Measurements from ENCODE around the gene RNU1-4.
"Not testable (repeated sequence)": the region's sequence is repeated elsewhere in the genome, so short reads cannot be mapped to it uniquely, and the experiment has no call there.

Gene RNU1-4

DNA sequence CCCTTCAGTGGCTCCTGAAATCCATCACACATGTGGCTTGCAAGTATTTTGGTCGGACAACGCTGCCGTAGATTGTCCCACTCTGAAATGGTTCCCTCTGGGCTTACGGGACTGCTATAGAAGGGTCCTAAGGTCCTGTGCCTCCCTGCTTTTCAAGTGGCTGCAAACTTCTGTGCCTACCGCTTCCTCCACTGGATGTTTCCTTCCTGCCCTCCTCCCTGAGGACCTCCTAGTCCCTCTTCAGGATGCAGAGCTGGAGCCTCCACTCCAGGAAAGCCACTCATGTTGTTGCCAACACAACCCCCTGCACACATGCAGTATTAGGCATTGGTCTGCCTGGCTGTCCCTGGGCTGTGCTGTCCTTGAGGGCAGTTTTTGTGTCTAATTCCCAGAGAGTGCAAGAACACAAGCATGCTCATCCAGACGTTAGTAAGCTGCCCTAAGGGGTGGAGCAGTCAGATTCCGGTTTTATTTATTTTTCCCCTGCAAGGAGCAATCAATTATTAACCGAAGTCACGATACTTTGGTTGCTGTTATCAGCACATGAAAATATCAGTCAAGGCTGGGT is 26.5 kb downstream of the RNU1-4 start:
- not testable (repeated sequence) for DNase-seq (ENCODE audit: low read depth, low spot score)

DNA sequence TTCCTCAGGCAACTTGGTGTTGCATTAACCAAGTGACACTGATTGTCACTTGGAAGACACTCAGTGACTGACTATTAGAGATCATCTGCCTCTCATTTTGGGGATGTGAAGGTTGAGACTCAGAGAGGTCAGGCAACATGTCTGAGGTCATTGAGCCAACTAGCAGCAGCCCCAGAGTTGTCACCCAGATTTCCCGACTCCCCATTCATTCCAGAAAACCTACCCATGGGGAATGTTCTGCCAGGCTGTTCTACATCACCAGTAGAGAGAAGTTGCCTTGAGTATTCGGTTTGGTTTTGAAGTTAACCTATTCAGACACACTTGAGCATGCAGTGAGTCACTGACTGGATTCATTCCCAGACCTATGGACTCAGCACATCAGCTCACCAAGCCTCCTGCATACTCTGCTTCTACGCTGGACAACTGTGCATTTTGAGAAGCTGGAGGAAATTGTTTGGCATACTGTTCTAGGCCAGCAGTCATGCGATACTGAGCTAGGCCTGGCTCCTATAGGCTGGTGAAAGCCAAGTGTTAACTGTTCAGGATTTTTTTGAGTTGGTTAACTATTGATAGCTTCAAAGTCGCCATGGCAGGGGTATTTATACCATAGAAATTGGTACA is 29.9 kb downstream of the RNU1-4 start:
- DNase-seq (ENCODE audit: low read depth, low spot score): not testable (repeated sequence)

DNA sequence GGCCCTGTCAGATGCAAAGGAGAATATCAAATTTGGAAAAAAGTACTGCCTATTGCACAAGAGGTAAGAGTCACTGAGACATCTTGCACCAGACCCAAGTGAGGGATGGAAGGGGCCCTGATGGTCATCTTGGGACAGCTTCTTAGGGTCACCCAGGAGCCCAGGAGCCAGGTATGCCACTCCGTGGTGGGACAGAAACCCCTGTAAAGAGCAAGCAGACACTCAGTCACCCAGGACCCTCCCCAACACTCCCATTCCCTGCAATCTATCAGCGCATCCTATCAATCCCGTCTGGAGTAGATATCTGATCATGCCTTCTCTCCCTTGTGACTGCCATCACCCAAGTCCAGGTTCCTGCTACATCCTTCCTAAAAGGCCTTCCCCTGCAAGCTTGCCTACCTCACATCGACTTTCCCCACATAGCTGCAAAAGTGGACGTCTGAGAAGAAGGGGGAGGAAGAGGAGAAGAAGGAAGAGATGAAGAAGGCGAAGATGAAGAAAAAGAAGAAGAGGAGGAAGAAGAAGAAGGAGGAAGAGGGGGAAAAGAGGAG is 30.7 kb downstream of the RNU1-4 start:
- DNase-seq (ENCODE audit: low read depth, low spot score): not testable (repeated sequence)

DNA sequence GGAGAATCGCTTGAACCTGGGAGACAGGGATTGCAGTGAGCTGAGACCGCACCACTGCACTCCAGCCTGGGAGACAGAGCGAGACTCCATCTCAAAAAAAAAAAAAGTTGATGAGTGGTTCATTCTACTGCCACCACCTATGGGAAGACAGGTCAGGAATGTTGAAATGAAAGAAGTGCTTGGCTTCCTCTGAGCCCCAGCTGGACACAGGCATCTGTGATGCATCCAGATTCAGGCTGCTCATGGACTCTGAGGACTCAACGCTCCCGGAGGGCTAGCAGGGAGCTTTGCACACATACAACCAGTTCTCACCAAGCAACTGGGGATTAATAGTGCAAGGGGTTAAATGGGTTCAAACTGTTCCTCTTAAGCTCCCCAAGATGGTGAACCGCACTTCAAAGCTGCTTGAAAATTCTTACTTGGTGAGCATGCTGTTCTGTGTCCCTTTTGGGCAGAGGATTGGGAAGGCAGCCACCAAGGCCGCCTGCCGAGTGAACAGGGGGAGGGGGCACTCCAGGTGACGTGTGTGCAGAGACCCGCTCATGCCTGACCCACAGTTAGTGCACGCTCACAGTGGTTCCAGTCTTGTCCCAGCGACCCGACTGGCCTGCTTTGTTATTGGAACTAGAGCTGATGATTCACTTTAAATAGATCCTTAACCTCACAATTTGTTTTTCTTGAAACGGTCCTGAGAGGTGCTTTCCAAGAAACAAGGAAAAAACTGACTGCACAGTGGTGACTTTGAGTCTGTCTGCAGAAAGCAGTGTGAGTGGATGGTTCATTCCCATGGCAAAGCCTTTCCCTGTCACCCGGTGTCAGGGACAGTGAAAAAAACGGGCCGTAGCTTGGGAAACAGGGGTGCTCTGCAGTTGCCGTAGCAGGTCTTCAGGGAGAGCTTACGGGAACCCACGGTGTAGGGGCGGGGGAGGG is 32.2 kb downstream of the RNU1-4 start:
- DNase-seq (ENCODE audit: low read depth, low spot score): not testable (repeated sequence)

DNA sequence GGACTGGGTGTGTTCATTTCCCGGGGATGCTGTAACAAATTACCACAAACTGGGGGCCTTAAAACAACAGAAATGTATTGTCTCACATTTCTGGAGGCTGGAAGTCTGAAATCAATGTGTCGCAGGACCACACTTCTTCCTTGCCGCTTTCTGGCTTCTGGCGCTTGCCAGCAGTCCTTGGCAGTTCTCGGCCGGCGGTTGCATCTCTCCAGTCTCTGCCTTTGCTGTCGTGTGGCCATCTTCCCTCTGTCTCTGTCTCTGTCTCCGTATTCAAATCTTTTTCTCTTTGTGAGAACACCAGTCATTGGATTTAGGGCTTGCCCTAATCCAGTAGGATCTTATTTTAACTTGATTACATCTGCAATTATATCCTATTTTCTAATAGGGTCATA is 32.9 kb downstream of the RNU1-4 start:
- not testable (repeated sequence) for DNase-seq (ENCODE audit: low read depth, low spot score)

DNA sequence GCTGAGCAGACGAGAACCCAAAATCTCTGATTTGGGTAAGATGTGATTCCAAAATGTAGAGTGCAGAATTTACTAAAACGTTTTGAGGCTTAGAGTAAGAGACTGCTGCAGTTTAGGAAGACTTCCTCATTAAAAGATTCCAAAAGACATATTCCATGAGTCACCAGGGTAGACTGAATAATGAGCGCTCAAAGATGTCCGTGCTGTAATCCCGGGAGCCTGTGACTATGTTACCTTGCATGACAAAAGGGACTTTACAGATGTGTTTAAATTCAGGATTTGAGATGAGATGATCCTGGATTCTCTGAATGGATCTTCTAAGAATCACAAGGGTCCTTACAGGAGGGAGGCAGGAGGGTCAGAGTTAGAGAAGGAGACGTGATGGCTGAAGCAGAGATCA is 33.4 kb downstream of the RNU1-4 start:
- DNase-seq (ENCODE audit: low read depth, low spot score): not testable (repeated sequence)

DNA sequence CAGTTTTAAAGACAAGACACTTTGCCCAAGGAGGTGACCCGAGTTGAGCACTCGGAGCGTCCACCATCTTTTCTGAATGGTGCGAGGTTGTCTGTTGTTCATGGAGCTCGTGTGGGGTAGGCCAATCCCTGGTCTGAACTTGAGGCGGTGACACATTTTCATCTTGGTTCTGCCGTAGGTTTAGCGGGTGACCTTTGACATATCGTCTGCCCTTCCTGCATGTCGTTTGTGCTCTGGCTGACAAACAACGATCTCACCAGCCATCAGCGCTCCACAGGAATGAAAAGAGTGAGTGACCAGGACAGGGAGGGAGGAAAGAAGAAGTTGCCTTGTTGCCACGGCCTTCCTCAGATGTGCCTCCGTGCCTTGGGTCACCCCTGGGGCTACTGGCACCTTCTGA is 34.5 kb downstream of the RNU1-4 start:
- not testable (repeated sequence) for DNase-seq (ENCODE audit: low read depth, low spot score)

DNA sequence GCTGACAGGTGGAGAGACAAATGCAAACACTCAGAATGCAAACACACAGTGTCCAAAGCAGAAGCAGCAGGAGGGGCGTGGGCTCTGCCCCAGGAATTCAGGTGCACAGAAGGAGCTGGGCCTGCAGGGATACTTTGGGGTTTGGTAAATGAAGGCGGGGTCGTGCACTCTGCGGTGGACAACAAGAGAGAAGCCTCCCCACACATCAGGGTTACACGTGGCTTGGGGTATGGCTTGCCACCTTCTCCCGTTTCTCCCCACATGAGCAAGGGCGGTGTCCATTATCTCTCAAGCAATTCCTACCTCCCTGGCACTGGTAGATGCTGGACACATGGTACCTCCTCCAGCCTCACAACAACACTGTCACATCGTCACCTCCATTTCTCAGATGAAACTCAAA is 35.0 kb downstream of the RNU1-4 start:
- not testable (repeated sequence) for DNase-seq (ENCODE audit: low read depth, low spot score)

DNA sequence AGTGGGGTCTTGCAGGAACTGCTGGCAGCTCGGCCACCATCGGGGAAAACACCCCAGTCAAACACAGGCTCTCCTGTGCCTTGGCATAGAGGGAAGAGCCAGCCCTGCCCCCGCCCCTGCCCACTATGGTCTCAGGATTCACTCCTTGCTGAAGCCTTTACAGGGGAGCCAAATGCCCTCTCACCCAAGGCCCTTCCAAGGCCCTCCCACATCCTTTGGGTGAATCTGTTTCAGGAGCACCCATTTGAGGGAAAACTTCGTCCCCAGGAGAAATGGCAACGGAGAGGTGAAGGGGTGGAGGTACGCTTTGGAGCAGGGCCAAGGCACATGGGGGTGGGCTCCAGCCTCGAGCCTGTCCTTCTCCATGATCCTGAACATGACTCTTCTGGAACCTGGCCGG is 35.9 kb downstream of the RNU1-4 start:
- not testable (repeated sequence) for DNase-seq (ENCODE audit: low read depth, low spot score)

DNA sequence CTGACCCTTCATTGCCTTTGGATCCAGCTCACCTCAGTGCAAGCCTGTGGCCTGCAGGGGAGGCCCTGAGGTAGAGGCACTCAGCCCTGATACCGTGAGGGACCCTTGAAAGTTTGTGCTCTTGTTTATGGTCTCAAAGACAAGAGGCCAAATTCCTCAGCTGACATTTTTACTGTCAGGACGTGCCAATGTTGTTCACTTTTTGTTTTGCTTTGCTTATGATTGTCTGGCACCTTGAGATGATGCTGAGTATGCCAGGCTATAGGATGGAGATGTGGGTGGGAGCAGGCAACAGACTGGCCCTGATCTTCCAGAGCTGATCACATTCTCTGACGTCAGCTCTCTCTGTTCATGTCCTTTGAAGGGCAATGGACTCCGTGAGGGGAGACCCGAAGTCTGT is 36.5 kb downstream of the RNU1-4 start:
- not testable (repeated sequence) for DNase-seq (ENCODE audit: low read depth, low spot score)

DNA sequence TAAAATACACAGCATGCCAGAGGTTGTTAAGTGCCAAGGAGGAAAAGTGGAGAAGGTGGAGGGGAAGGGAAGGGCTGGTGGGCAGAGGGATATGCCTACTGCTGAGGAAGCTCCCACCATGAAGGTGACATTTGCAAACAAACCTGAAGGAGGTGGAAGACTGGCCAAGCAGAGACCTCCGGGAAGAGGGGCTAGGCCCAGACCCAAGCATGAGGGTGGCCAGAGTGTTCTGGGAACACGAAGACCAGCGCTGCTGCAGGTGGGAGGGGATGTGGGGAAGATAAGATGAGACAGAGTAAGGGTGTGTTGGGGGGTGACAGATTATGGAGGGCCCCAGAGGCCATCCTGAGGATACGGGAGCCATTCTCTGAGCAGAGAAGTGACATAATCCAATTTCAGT is 37.5 kb downstream of the RNU1-4 start:
- DNase-seq (ENCODE audit: low read depth, low spot score): not testable (repeated sequence)

DNA sequence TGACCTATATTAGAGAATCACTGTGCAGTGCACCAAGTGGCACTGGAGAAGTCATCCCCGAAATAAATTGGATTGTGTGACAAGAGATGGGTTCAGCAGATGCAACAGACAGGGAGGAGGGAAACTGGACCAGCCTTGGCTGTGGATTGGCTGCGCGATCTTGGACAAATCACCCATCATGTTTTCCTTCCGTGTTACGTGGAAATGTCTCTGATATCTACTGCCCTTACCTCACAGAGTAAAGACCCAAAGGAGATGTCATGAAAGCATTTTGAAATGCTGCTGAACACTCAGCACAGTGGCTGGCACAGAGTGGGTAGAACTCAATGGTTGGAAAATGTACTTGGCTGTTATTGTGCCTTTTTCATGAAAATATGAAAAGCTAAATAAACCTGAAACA is 39.2 kb downstream of the RNU1-4 start:
- not testable (repeated sequence) for DNase-seq (ENCODE audit: low read depth, low spot score)

DNA sequence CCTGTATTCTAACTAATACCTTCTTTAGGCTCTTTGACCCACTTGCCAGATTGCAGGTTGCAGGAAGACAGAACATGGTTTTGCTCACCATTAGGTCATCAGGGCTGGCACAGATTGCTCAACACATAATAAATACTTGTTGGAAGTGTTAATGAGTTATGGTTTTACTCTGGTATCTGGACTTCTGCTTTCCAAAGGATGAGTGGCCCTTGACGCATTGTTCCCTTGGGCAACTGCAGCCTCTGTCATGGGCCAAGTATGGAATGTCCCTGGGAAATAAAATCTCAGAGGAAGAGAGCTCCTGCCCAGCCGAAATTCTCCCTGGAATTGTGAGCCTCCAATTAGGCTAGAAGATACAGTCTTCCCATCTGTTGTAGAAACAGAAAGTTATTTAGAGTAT is 40.7 kb downstream of the RNU1-4 start:
- DNase-seq (ENCODE audit: low read depth, low spot score): not testable (repeated sequence)

DNA sequence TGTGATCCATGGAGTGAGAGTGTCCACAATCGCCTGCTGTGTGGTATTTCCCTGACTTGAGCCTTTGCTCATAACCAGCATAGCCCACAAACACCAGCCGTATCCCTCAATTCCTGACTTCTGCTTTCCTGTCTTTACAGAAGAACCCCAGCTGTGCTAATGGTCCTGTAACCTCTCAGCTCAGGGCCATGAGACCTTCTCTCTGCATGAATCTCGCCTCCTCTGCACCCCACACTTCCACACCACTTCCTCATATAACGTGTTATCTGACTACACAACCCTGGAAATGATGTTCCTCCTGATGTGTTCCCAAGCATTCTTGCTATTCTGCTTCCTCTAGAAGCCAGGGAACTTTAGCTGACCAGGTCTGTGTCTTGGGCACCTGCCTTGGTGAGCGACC is 41.3 kb downstream of the RNU1-4 start:
- not testable (repeated sequence) for DNase-seq (ENCODE audit: low read depth, low spot score)

DNA sequence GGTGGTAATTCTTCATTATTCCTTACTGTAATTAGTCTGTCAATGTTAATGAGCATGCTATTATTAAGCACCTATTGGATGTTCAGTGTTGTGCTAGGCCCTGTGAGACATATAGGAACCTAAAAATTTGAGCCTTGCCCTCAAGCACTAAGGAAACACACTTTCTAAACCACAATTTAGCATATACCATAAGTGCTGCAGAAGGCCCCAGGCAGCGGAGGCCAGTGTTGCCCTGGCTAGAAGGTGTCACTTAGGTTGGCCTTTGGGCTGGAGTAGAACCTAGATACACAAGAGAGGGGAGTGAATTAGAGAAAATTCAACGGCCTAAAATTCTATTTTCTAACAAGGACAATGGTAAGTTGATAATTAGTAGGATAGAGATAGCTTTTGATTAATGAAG is 44.6 kb downstream of the RNU1-4 start:
- not testable (repeated sequence) for DNase-seq (ENCODE audit: low read depth, low spot score)

DNA sequence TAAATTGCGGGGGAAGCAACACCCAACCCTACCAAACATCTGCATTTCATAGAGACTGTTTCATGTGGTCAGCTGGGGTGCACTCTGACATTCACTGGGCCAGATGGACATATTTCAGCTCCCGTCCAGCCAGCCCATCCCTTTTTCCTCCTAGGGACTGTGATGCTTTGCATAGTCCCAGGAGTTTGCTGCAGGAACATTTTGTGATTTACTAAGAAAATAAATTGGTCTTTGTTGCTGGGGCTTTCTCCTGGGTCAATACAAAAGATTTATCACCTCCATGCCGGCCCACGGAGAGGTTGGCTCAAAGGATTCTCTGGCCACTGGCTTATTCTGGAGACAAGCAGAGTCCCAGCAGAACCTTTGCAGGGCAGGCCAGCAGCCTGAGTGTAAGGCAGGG is 46.0 kb downstream of the RNU1-4 start:
- DNase-seq (ENCODE audit: low read depth, low spot score): not testable (repeated sequence)

DNA sequence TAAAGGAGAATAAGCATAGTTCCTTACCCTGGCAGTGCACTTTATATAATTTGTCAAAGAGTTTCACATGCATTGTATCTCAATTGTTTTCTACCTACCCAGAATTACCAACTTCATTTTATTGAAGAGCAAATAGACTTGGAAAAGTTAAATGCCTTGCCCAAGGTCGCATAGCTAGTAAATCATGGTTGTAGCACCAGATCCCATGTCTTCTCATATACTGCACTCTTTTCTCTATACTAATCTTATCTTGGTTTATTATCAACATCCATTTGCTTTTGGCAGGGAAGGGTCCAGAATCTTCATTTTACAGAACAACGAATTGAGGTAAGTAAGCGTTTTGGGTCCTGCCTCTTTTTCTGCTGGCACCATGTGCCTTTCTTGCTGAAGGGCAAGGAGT is 46.9 kb downstream of the RNU1-4 start:
- not testable (repeated sequence) for DNase-seq (ENCODE audit: low read depth, low spot score)

DNA sequence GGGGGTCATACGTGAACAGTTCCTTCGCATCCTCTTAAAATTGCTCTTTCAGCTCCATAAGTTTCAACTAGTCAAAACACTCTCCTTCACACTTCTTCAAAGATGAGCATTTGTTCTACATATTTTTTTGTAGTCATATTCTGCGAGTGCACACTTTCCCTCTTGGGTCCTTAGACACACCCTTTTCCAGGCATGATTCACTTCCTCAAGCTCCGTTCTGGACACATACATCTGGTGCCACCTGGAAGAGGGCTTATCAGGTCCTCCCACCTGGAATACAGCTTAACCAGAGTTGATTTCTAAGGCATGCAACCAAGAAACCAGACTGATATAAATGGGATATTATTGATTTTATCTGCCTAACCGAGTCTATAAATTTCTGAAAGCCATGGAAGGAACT is 47.4 kb downstream of the RNU1-4 start:
- not testable (repeated sequence) for DNase-seq (ENCODE audit: low read depth, low spot score)
